ENCODE data around the gene POR. TPM values are rescaled to one million over a fixed set of nuclear protein-coding genes. Genes with fewer than 3 reads are reported as not detected.

The POR gene
- total RNA-seq, 5 donors from 2014 or later (not counting 1 experiment from before 2014, with no cell fraction given) = 41.1 to 83.3 (median 58.8) TPM

GRCh38 chr7:75913437-75913836, 1.5 kb upstream of the POR start:
- H3K27ac Mint-ChIP-seq = no peak overlapping the region
- H3K36me3 Mint-ChIP-seq = no peaks in the 10 kb centered on the region
- Histone ChIP-seq H3K36me3 (ENCODE audit: control insufficient read depth in 2 of 2, extremely low read depth in 1 of 2, insufficient read depth in 1 of 2, low read length in 1 of 2) (no peaks in the 10 kb centered on the region), H3K4me1 (ENCODE audit: control insufficient read depth in 1 of 2, extremely low read depth in 1 of 2, insufficient read depth in 2 of 2, low read length in 2 of 2) (peaks cover 3 to 37% of the 10 kb centered on the region in 2 experiments), H3K27me3 (replicated peaks in 1 of 2; ENCODE audit: control insufficient read depth in 2 of 2, extremely low read depth in 1 of 2, insufficient read depth in 2 of 2, low read length in 1 of 2) (no peaks in the 10 kb centered on the region), H3K9me3 (no peaks in the 10 kb centered on the region), H3K27ac (ENCODE audit: low read length) (peak overlapping the region; percentile 93), H3K4me3 (ENCODE audit: control insufficient read depth in 1 of 2, extremely low read depth in 1 of 2, low read length in 1 of 2) (no peak overlapping the region)
- H3K27me3 Mint-ChIP-seq = no peaks in the 10 kb centered on the region
- POLR2A ChIA-PET = interaction anchor here (0.7 to 0.8 kb wide), 2 partner anchors 1115 to 1819 kb away, joined by 3 to 5 read pairs; no protein-coding TSS in a partner anchor
- peaks cover 17 to 28% (median 22%) of the 10 kb centered on the region in 3 donors for H3K4me1 Mint-ChIP-seq
- CTCF ChIA-PET = no interaction called here
- DNase-seq = no peak
- no peaks in the 10 kb centered on the region for H3K9me3 Mint-ChIP-seq
- H3K4me3 Mint-ChIP-seq = peak overlapping the region; percentile 90 to 93 (median 90)
- ATAC-seq (replicated peaks in 1 of 4) = no peak
- WGBS (ENCODE audit: insufficient coverage) = 100% methylated on average over 2 of the region's 6 CpGs

GRCh38 chr7:75914169-75914654, 743 bp upstream of the POR start:
- no peaks in the 10 kb centered on the region for H3K27me3 Mint-ChIP-seq
- H3K9me3 Mint-ChIP-seq = no peaks in the 10 kb centered on the region
- H3K4me3 Mint-ChIP-seq = peak overlapping the region; percentile 90 to 93 (median 90)
- Histone ChIP-seq H3K27me3 (replicated peaks in 1 of 2; ENCODE audit: control insufficient read depth in 2 of 2, extremely low read depth in 1 of 2, insufficient read depth in 2 of 2, low read length in 1 of 2) (no peaks in the 10 kb centered on the region), H3K36me3 (ENCODE audit: control insufficient read depth in 2 of 2, extremely low read depth in 1 of 2, insufficient read depth in 1 of 2, low read length in 1 of 2) (no peaks in the 10 kb centered on the region), H3K4me3 (ENCODE audit: control insufficient read depth in 1 of 2, extremely low read depth in 1 of 2, low read length in 1 of 2) (peak overlapping the region; percentile 87 to 89), H3K27ac (ENCODE audit: low read length) (peak overlapping the region; percentile 93), H3K9me3 (no peaks in the 10 kb centered on the region), H3K4me1 (ENCODE audit: control insufficient read depth in 1 of 2, extremely low read depth in 1 of 2, insufficient read depth in 2 of 2, low read length in 2 of 2) (peaks cover 3 to 40% of the 10 kb centered on the region in 2 experiments)
- ATAC-seq (replicated peaks in 1 of 4) (no peak), DNase-seq (no peak)
- WGBS (ENCODE audit: insufficient coverage) = 46% methylated on average over 17 of the region's 18 CpGs
- CTCF ChIA-PET = interaction anchor here (0.6 kb wide), 2 partner anchors 36 to 348 kb away, joined by 3 to 4 read pairs; no protein-coding TSS in a partner anchor
- peaks cover 25 to 35% (median 30%) of the 10 kb centered on the region in 3 donors for H3K4me1 Mint-ChIP-seq
- POLR2A ChIA-PET = interaction anchor here (0.6 to 1.1 kb wide), 5 partner anchors 34 to 186 kb away, joined by 3 to 4 read pairs (median 4); partner anchors contain the start of genes HIP1 (in 1 of the 2) and RHBDD2 (in 1 of the 2)
- H3K27ac Mint-ChIP-seq = peak overlapping the region; percentile 97 to 98
- no peaks in the 10 kb centered on the region for H3K36me3 Mint-ChIP-seq

- ChIA-PET POLR2A (interaction anchor here (0.6 to 1.8 kb wide), 7 partner anchors 7 to 478 kb away, joined by 3 to 8 read pairs (median 3); no protein-coding TSS in a partner anchor), CTCF (interaction anchor here (0.5 to 1.5 kb wide), 5 partner anchors 37 to 105 kb away, joined by 3 to 5 read pairs (median 3); partner anchors contain the start of gene RHBDD2 (in 1 of the 2))
- Mint-ChIP-seq H3K4me1 (peaks cover 30 to 44% (median 41%) of the 10 kb centered on the region in 3 donors), H3K27ac (peak overlapping the region; percentile 78 to 84), H3K9me3 (no peaks in the 10 kb centered on the region), H3K36me3 (peaks cover 2% of the 10 kb centered on the region), H3K4me3 (peak overlapping the region; percentile 90 to 93 (median 90)), H3K27me3 (no peaks in the 10 kb centered on the region)
- H3K4me3 ChIP-seq (ENCODE audit: control insufficient read depth in 1 of 2, extremely low read depth in 1 of 2, low read length in 1 of 2) = peak overlapping the region; percentile 81 to 89
- no peaks in the 10 kb centered on the region for H3K9me3 ChIP-seq
- H3K4me1 ChIP-seq (ENCODE audit: control insufficient read depth in 1 of 2, extremely low read depth in 1 of 2, insufficient read depth in 2 of 2, low read length in 2 of 2) = peaks cover 3 to 42% of the 10 kb centered on the region in 2 experiments
- peak overlapping the region; percentile 27 for H3K27ac ChIP-seq (ENCODE audit: low read length)
- 2% methylated on average over 32 of the region's 32 CpGs for WGBS (ENCODE audit: insufficient coverage)
- H3K27me3 ChIP-seq (replicated peaks in 1 of 2; ENCODE audit: control insufficient read depth in 2 of 2, extremely low read depth in 1 of 2, insufficient read depth in 2 of 2, low read length in 1 of 2) = no peaks in the 10 kb centered on the region
- ATAC-seq (replicated peaks in 1 of 4) (peak in 2 of 4 experiments; percentile 6 to 10), DNase-seq (peak in 17 of 35 experiments; percentile 3 to 47 (median 19))
- H3K36me3 ChIP-seq (ENCODE audit: control insufficient read depth in 2 of 2, extremely low read depth in 1 of 2, insufficient read depth in 1 of 2, low read length in 1 of 2) = no peaks in the 10 kb centered on the region
These were observed 631 bp downstream of the POR start for GRCh38 chr7:75915416-75916156.

GRCh38 chr7:75916259-75916658, 1.3 kb downstream of the POR start:
- no peaks in the 10 kb centered on the region for H3K27me3 ChIP-seq (replicated peaks in 1 of 2; ENCODE audit: control insufficient read depth in 2 of 2, extremely low read depth in 1 of 2, insufficient read depth in 2 of 2, low read length in 1 of 2)
- DNase-seq (no peak), ATAC-seq (replicated peaks in 1 of 4) (no peak)
- H3K4me1 ChIP-seq (ENCODE audit: control insufficient read depth in 1 of 2, extremely low read depth in 1 of 2, insufficient read depth in 2 of 2, low read length in 2 of 2) = peaks cover 3 to 46% of the 10 kb centered on the region in 2 experiments
- H3K4me3 Mint-ChIP-seq = peak overlapping the region; percentile 90 to 93 (median 90)
- peaks cover 7% of the 10 kb centered on the region for H3K36me3 Mint-ChIP-seq
- peaks cover 31 to 50% (median 46%) of the 10 kb centered on the region in 3 donors for H3K4me1 Mint-ChIP-seq
- H3K27ac Mint-ChIP-seq = peak overlapping the region in 1 of 2 donors; percentile 84
- ChIA-PET POLR2A (interaction anchor here (0.6 to 1.8 kb wide), 6 partner anchors 8 to 478 kb away, joined by 3 to 8 read pairs (median 3); no protein-coding TSS in a partner anchor), CTCF (interaction anchor here in 1 of 2 donors (0.6 to 1.5 kb wide), 4 partner anchors 38 to 104 kb away, joined by 3 to 5 read pairs (median 3); partner anchors contain the start of gene RHBDD2)
- no peaks in the 10 kb centered on the region for H3K9me3 ChIP-seq
- no peaks in the 10 kb centered on the region for H3K27me3 Mint-ChIP-seq
- no peaks in the 10 kb centered on the region for H3K9me3 Mint-ChIP-seq
- H3K36me3 ChIP-seq (ENCODE audit: control insufficient read depth in 2 of 2, extremely low read depth in 1 of 2, insufficient read depth in 1 of 2, low read length in 1 of 2) = no peaks in the 10 kb centered on the region
- peak overlapping the region in 1 of 2 donors; percentile 89 for H3K4me3 ChIP-seq (ENCODE audit: control insufficient read depth in 1 of 2, extremely low read depth in 1 of 2, low read length in 1 of 2)
- H3K27ac ChIP-seq (ENCODE audit: low read length) = no peak overlapping the region
- WGBS (ENCODE audit: insufficient coverage) = 70% methylated on average over 2 of the region's 5 CpGs

- H3K36me3 ChIP-seq (ENCODE audit: control insufficient read depth in 2 of 2, extremely low read depth in 1 of 2, insufficient read depth in 1 of 2, low read length in 1 of 2) = no peaks in the 10 kb centered on the region
- ATAC-seq (replicated peaks in 1 of 4) (no peak), DNase-seq (no peak)
- no peaks in the 10 kb centered on the region for H3K9me3 ChIP-seq
- Mint-ChIP-seq H3K9me3 (no peaks in the 10 kb centered on the region), H3K4me3 (peak overlapping the region; percentile 90 to 93 (median 90)), H3K4me1 (peaks cover 38 to 56% (median 52%) of the 10 kb centered on the region in 3 donors), H3K36me3 (peaks cover 8% of the 10 kb centered on the region), H3K27ac (no peak overlapping the region), H3K27me3 (no peaks in the 10 kb centered on the region)
- CTCF ChIA-PET = interaction anchor here (0.6 to 1.5 kb wide), 5 partner anchors 27 to 103 kb away, joined by 3 to 5 read pairs (median 4); partner anchors contain the start of gene RHBDD2 (in 1 of the 2)
- no peak overlapping the region for H3K4me3 ChIP-seq (ENCODE audit: control insufficient read depth in 1 of 2, extremely low read depth in 1 of 2, low read length in 1 of 2)
- H3K4me1 ChIP-seq (ENCODE audit: control insufficient read depth in 1 of 2, extremely low read depth in 1 of 2, insufficient read depth in 2 of 2, low read length in 2 of 2) = peaks cover 3 to 46% of the 10 kb centered on the region in 2 experiments
- 96% methylated on average over 4 of the region's 11 CpGs for WGBS (ENCODE audit: insufficient coverage)
- POLR2A ChIA-PET = interaction anchor here (0.6 to 1.8 kb wide), 8 partner anchors 9 to 477 kb away, joined by 3 to 11 read pairs (median 4); no protein-coding TSS in a partner anchor
- H3K27me3 ChIP-seq (replicated peaks in 1 of 2; ENCODE audit: control insufficient read depth in 2 of 2, extremely low read depth in 1 of 2, insufficient read depth in 2 of 2, low read length in 1 of 2) = no peaks in the 10 kb centered on the region
- no peak overlapping the region for H3K27ac ChIP-seq (ENCODE audit: low read length)
These were observed 2.0 kb downstream of the POR start for GRCh38 chr7:75916685-75917634.

All from T-cell (primary cell).